ENCODE results near the gene MED13L.

The MED13L gene

DNA sequence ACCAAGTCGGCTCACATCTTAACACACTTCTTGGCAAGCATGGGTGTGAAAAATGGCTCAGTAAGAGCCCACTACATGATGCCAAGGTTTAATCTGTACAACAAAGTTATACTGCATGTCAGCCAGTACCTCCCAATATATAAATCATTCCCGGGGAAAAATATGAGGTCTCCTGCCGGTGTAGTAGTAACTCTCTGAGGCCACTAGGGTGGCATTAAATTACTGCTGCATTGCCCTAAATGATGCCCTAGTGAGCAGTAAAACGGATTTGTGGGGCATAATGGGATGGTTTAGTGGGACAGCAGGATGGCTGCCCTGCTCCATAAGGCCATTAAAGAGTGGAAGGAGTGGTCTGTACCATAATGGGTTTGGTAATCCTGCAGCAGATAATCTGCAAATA, 267.7 kb downstream of the MED13L start:
- TF ChIP-seq POLR2AphosphoS5 (IDR thresholded peaks at IDR 0.05; ENCODE audit: low read depth, low read length) (no peak), SIN3A (IDR thresholded peaks at IDR 0.05; ENCODE audit: borderline replicate concordance, insufficient read depth, low read length) (no peak), TAF1 (IDR thresholded peaks at IDR 0.05; ENCODE audit: borderline replicate concordance, insufficient read depth, low read length) (no peak), FOXP2 (optimal IDR thresholded peaks at IDR 0.05; ENCODE audit: borderline replicate concordance, extremely low read depth, extremely low read length, insufficient read depth) (no peak), REST (IDR thresholded peaks at IDR 0.05; ENCODE audit: insufficient read depth in 1 of 2, low read depth in 2 of 2, low read length in 2 of 2) (no peak)

GRCh38 chr12:116006141-116006540, 271.4 kb downstream of the MED13L start:
- TF ChIP-seq FOXP2 (optimal IDR thresholded peaks at IDR 0.05; ENCODE audit: borderline replicate concordance, extremely low read depth, extremely low read length, insufficient read depth), result no peak
- no peak for TF ChIP-seq REST (IDR thresholded peaks at IDR 0.05; ENCODE audit: insufficient read depth in 1 of 2, low read depth in 2 of 2, low read length in 2 of 2)
- TF ChIP-seq POLR2AphosphoS5 (IDR thresholded peaks at IDR 0.05; ENCODE audit: low read depth, low read length), result no peak
- TF ChIP-seq TAF1 (IDR thresholded peaks at IDR 0.05; ENCODE audit: borderline replicate concordance, insufficient read depth, low read length), result no peak
- no peak for TF ChIP-seq SIN3A (IDR thresholded peaks at IDR 0.05; ENCODE audit: borderline replicate concordance, insufficient read depth, low read length)

DNA sequence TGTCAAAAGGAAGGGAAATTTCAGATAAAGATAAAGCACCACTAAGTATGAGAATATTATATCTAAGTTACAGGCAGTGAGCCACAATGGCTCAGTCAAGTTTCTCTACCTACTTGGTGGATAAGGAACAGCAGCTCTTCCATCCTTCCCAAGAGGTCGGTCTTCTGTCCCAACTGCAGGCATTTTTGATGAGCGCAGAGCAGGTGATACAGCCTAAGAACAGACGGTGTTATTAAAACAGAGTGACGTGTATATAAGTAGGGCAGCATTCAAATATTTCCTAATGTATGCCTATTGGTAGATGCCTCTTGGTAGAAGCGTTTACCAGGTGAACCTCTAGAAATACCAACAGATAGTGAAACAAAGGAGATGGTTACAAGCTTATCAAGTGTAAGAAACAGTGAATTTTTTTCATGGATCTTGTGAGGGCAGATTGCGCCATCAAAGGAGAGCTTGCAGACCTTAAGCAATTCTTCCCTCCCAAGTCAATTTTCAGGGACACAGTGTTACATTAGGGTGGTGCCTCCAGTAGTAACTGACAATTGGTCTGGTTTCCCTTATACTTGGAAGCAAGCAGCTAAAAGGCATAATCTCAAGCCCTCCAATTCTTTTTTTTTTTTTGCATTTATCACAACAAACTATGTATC, 274.5 kb downstream of the MED13L start:
- TF ChIP-seq FOXP2 (optimal IDR thresholded peaks at IDR 0.05; ENCODE audit: borderline replicate concordance, extremely low read depth, extremely low read length, insufficient read depth) (no peak), SIN3A (IDR thresholded peaks at IDR 0.05; ENCODE audit: borderline replicate concordance, insufficient read depth, low read length) (no peak), TAF1 (IDR thresholded peaks at IDR 0.05; ENCODE audit: borderline replicate concordance, insufficient read depth, low read length) (no peak), POLR2AphosphoS5 (IDR thresholded peaks at IDR 0.05; ENCODE audit: low read depth, low read length) (no peak), REST (IDR thresholded peaks at IDR 0.05; ENCODE audit: insufficient read depth in 1 of 2, low read depth in 2 of 2, low read length in 2 of 2) (no peak)

DNA sequence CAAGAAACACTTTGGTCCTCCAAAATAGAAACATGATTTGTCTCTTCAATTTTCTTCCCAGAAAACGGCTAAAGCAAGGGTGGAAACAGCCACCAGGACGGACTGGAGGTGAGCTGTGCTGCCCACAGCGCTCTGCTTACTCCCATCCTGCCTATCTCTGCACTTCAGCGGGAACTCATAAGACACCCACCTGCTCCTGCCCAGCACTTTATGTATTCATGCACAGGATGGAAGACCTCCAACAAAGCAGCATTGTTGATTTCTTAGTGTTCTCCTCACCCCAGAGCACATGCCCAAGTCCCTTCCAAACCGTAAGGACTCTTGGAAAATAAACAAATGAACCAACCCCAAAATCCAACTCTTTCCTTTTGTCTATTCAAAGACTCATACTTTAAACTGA, 277.2 kb downstream of the MED13L start:
- TF ChIP-seq REST (IDR thresholded peaks at IDR 0.05; ENCODE audit: insufficient read depth in 1 of 2, low read depth in 2 of 2, low read length in 2 of 2), result no peak
- TF ChIP-seq TAF1 (IDR thresholded peaks at IDR 0.05; ENCODE audit: borderline replicate concordance, insufficient read depth, low read length), result no peak
- TF ChIP-seq FOXP2 (optimal IDR thresholded peaks at IDR 0.05; ENCODE audit: borderline replicate concordance, extremely low read depth, extremely low read length, insufficient read depth), result no peak
- no peak for TF ChIP-seq SIN3A (IDR thresholded peaks at IDR 0.05; ENCODE audit: borderline replicate concordance, insufficient read depth, low read length)
- no peak for TF ChIP-seq POLR2AphosphoS5 (IDR thresholded peaks at IDR 0.05; ENCODE audit: low read depth, low read length)

Data from PFSK-1 (cell line).